Trophoblast cell (in vitro differentiated cells and primary cell): ENCODE data around the gene FGD3.

Source experiments
- DNase-seq, 2 donors: peaks; one replicate each; pipeline ENCODE4 v3.0.0-alpha.2; 2016
- H2AFZ ChIP-seq: 2 replicates; pipeline ENCODE4 v1.6.1; 2013; ENCODE audit warnings: low read length, moderate library complexity, mild to moderate bottlenecking; ENCODE audit not compliant: insufficient read depth, poor library complexity
- H2AK5ac ChIP-seq: 2 replicates; pipeline ENCODE4 v1.6.1; 2013; ENCODE audit warnings: mild to moderate bottlenecking, low read length
- H2BK120ac ChIP-seq: 2 replicates; pipeline ENCODE4 v1.6.1; 2013; ENCODE audit warnings: low read length, mild to moderate bottlenecking, moderate library complexity; ENCODE audit not compliant: insufficient read depth, poor library complexity
- H2BK12ac ChIP-seq: 2 replicates; pipeline ENCODE4 v1.6.1; 2013; ENCODE audit warnings: mild to moderate bottlenecking, low read length, moderate library complexity
- H2BK5ac ChIP-seq: 2 replicates; pipeline ENCODE4 v1.6.1; 2013; ENCODE audit warnings: low read length, low read depth, moderate library complexity, mild to moderate bottlenecking; ENCODE audit not compliant: poor library complexity
- H3K14ac ChIP-seq: 2 replicates; pipeline ENCODE4 v1.6.1; 2013; ENCODE audit warnings: mild to moderate bottlenecking, low read length
- H3K18ac ChIP-seq: 2 replicates; pipeline ENCODE4 v1.6.1; 2013; ENCODE audit warnings: mild to moderate bottlenecking, low read length
- H3K23ac ChIP-seq: 2 replicates; pipeline ENCODE4 v1.6.1; 2013; ENCODE audit warnings: low read length
- H3K27ac ChIP-seq: 2 replicates; pipeline ENCODE4 v1.5.1; 2013; ENCODE audit warnings: low read depth, mild to moderate bottlenecking, inconsistent platforms, low read length, moderate library complexity
- H3K27me3 ChIP-seq: 2 replicates; pipeline ENCODE4 v1.6.1; 2013; ENCODE audit warnings: inconsistent platforms, mild to moderate bottlenecking, low read length, moderate library complexity; ENCODE audit not compliant: insufficient read depth
- H3K36me3 ChIP-seq, 2 experiments: 1 replicate in 1 of 2; 2 replicates in 1 of 2; pipeline ENCODE4 v1.6.1; 2013; ENCODE audit warnings: low read length in 2 of 2, mild to moderate bottlenecking in 2 of 2, moderate library complexity in 1 of 2; ENCODE audit not compliant: insufficient read depth in 2 of 2, control insufficient read depth in 1 of 2
- H3K4ac ChIP-seq: 2 replicates; pipeline ENCODE4 v1.6.1; 2013; ENCODE audit warnings: low read depth, mild to moderate bottlenecking, low read length, moderate library complexity
- H3K4me1 ChIP-seq, 2 experiments: 1 replicate in 1 of 2; 2 replicates in 1 of 2; pipeline ENCODE4 v1.6.1; 2013; ENCODE audit warnings: low read length in 2 of 2, mild to moderate bottlenecking in 2 of 2, moderate library complexity in 1 of 2; ENCODE audit not compliant: insufficient read depth in 2 of 2, control insufficient read depth in 1 of 2
- H3K4me2 ChIP-seq: 2 replicates; pipeline ENCODE4 v1.6.1; 2013; ENCODE audit warnings: inconsistent platforms, mild to moderate bottlenecking, low read length, moderate library complexity
- H3K4me3 ChIP-seq: 2 replicates; pipeline ENCODE4 v1.5.1; 2013; ENCODE audit warnings: mild to moderate bottlenecking, low read depth, low read length, inconsistent platforms
- H3K79me1 ChIP-seq: one replicate; pipeline ENCODE4 v1.6.1; 2013; ENCODE audit warnings: low read length
- H3K79me2 ChIP-seq: 2 replicates; pipeline ENCODE4 v1.6.1; 2013; ENCODE audit warnings: low read length, mild to moderate bottlenecking; ENCODE audit not compliant: control insufficient read depth, insufficient read depth, poor library complexity
- H3K9ac ChIP-seq: 2 replicates; pipeline ENCODE4 v1.6.1; 2013; ENCODE audit warnings: mild to moderate bottlenecking, low read length
- H3K9me3 ChIP-seq: 2 replicates; pipeline ENCODE4 v1.6.1; 2013; ENCODE audit warnings: low read depth, mild to moderate bottlenecking, control low read depth, inconsistent platforms, low read length; ENCODE audit not compliant: insufficient read depth
- H4K12ac ChIP-seq: 2 replicates; pipeline ENCODE4 v1.6.1; 2013; ENCODE audit warnings: low read depth, mild to moderate bottlenecking, low read length, moderate library complexity
- H4K8ac ChIP-seq: 2 replicates; pipeline ENCODE4 v1.6.1; 2013; ENCODE audit warnings: low read depth, mild to moderate bottlenecking, low read length, moderate library complexity
- H4K91ac ChIP-seq: one replicate; pipeline ENCODE4 v1.6.1; 2013; ENCODE audit warnings: low read depth, mild to moderate bottlenecking, low read length, moderate library complexity
- WGBS: extraction: QIAGEN DNeasy Blood & Tissue Kit; methylation state at CpG from one replicate; pipeline ENCODE4 v1.1.7; 2013; ENCODE audit warnings: missing lambda C conversion rate; ENCODE audit not compliant: insufficient read length, insufficient coverage; ENCODE audit errors: extremely low coverage; 5-methylcytosine and 5-hydroxymethylcytosine counted together

The FGD3 gene

DNA sequence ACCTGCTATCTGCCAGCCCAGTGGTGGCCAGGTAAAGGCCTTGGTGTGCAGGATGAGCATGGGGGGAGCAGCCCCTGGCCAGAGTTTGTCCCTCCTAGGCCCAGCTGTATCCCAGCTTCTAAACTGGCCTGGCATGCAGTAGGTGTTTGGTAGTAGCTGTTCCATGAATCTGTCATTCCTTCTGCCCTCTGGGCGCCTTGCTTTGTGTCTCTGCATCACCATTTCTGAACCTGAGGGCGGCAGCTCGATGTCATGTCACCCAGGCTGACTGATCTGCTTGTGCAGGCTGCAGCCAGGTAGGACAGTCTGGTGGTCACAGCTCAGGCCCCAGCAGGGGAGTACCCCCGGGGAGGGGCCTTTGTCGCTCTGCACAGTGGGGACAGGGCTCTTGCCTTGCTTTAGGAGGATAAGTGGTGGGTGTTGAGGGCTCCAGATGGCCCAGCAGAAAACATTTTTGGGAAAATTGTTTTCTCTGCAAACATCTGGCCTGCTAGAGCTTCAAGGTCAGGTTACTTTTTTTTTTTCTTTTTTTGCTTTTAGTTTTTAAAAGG lies 106.5 kb downstream of the FGD3 start:
- H4K8ac ChIP-seq: no peak overlapping the region
- no peak overlapping the region for H2BK120ac ChIP-seq
- no peak overlapping the region for H3K27ac ChIP-seq
- no peak overlapping the region for H3K14ac ChIP-seq
- no peak overlapping the region for H3K4me3 ChIP-seq
- H3K27me3 ChIP-seq: no peaks in the 10 kb centered on the region
- H3K79me2 ChIP-seq: no peaks in the 10 kb centered on the region
- H2AFZ ChIP-seq: no peak overlapping the region
- no peak overlapping the region for H3K18ac ChIP-seq
- no peaks in the 10 kb centered on the region for H3K79me1 ChIP-seq
- no peak overlapping the region for H4K12ac ChIP-seq
- no peak overlapping the region for H2BK12ac ChIP-seq
- H2BK5ac ChIP-seq: no peak overlapping the region
- H3K4me2 ChIP-seq: no peak overlapping the region
- WGBS: no CpG with 5 or more reads among the region's 5 CpGs
- no peak overlapping the region for H4K91ac ChIP-seq
- H2AK5ac ChIP-seq: no peak overlapping the region
- H3K4me1 ChIP-seq: peaks cover 3 to 4% of the 10 kb centered on the region in 2 experiments
- no peak overlapping the region for H3K9ac ChIP-seq
- no peaks in the 10 kb centered on the region for H3K36me3 ChIP-seq
- H3K4ac ChIP-seq: no peak overlapping the region
- H3K23ac ChIP-seq: no peak overlapping the region
- no peaks in the 10 kb centered on the region for H3K9me3 ChIP-seq
- DNase-seq: no peak

DNA sequence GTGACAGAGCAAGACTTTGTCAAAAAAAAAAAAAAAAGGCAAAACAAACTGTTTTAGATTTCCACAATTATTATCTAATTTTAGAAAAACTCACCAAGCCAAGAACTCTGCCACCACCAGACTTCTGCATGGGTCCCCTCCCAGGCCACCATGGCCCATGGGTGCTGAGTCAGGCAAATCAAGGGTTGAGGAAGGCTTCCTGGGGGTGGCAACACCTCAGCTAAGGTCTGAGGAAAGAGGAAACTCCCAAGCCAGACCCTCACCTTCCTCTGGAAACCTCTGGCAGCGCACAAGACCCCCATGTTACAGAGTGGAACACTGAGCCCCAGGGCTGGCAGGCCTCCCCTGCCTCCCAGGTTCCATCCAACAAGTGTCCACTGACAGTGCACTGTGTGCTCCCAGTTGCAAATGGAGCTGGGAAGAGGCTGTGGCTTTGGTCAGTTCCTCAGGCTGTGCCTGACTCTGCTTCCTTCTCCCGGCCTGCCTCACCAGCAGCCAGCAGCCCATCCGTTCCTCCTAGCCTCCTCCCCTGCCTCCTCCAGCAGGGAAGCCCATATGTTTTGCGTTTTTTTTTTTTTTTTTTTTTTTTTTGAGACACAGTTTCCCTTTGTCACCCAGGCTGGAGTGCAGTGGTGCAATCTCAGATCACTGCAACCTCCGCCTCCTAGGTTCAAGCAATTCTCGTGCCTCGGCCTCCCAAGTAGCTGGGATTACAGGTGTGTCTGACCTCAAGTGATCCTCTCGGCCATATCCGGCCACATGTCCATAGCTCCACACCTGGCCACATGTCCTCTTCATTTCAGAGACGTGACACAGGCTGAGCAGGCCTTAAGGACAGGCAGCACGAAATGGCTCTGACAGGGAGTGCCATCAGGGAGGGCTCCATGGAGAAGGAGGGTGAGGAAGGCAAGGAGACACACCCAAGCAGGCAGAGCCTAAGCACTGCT lies 107.7 kb downstream of the FGD3 start:
- Histone ChIP-seq H3K36me3 (no peaks in the 10 kb centered on the region), H4K8ac (no peak overlapping the region), H2BK120ac (no peak overlapping the region), H4K91ac (no peak overlapping the region), H3K4ac (no peak overlapping the region), H3K27ac (no peak overlapping the region), H3K4me2 (no peak overlapping the region), H2AFZ (no peak overlapping the region), H4K12ac (no peak overlapping the region), H3K27me3 (no peaks in the 10 kb centered on the region), H3K4me3 (no peak overlapping the region), H2BK12ac (no peak overlapping the region), H3K9ac (no peak overlapping the region), H3K79me2 (no peaks in the 10 kb centered on the region), H3K18ac (no peak overlapping the region), H3K9me3 (no peaks in the 10 kb centered on the region), H3K4me1 (peaks cover 4 to 5% of the 10 kb centered on the region in 2 experiments), H2AK5ac (no peak overlapping the region), H3K14ac (no peak overlapping the region), H3K79me1 (no peaks in the 10 kb centered on the region), H2BK5ac (no peak overlapping the region), H3K23ac (no peak overlapping the region)
- no peak for DNase-seq
- WGBS: no CpG with 5 or more reads among the region's 11 CpGs

DNA sequence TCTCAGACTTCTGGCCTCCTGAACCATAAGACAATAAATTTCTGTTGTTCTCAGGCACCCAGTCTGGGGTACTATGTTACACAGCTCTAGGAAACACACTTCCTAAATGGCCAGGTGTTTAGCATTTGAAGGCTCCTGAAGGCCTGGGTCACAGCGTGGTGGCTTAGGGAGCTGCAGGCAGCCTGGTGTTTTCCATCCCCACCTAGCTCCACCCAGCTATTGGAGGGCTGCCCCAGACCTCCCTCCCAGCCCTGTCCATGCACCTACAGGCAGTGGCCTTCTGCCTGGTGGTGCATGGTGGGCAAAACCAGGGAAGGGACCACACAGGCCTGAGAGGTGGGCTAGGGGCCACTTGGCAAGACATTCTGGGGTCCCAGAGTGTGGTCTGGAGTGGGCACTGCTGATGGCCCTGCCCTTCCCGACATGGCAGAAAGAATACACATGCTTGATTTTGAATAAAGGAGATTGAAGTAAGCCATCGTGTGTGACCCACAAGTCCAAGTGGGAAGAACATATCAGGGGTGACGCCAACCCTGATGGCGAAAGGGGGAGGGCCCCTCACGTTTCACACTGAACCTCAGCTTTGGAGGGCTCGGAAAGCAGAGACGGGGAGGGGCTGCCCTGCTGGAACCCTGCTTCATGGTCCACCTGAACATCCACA lies 109.8 kb downstream of the FGD3 start:
- Histone ChIP-seq H2AK5ac (no peak overlapping the region), H3K4me1 (peaks cover 4 to 5% of the 10 kb centered on the region in 2 experiments), H3K9me3 (no peaks in the 10 kb centered on the region), H3K79me1 (no peaks in the 10 kb centered on the region), H2BK12ac (no peak overlapping the region), H3K4me3 (no peak overlapping the region), H3K9ac (no peak overlapping the region), H3K14ac (no peak overlapping the region), H4K8ac (no peak overlapping the region), H3K79me2 (no peaks in the 10 kb centered on the region), H4K91ac (no peak overlapping the region), H2BK5ac (no peak overlapping the region), H3K4me2 (no peak overlapping the region), H2AFZ (no peak overlapping the region), H3K4ac (no peak overlapping the region), H3K18ac (no peak overlapping the region), H3K23ac (no peak overlapping the region), H3K36me3 (no peaks in the 10 kb centered on the region), H2BK120ac (no peak overlapping the region), H4K12ac (no peak overlapping the region), H3K27me3 (no peaks in the 10 kb centered on the region), H3K27ac (no peak overlapping the region)
- no peak for DNase-seq
- WGBS: no CpG with 5 or more reads among the region's 8 CpGs

DNA sequence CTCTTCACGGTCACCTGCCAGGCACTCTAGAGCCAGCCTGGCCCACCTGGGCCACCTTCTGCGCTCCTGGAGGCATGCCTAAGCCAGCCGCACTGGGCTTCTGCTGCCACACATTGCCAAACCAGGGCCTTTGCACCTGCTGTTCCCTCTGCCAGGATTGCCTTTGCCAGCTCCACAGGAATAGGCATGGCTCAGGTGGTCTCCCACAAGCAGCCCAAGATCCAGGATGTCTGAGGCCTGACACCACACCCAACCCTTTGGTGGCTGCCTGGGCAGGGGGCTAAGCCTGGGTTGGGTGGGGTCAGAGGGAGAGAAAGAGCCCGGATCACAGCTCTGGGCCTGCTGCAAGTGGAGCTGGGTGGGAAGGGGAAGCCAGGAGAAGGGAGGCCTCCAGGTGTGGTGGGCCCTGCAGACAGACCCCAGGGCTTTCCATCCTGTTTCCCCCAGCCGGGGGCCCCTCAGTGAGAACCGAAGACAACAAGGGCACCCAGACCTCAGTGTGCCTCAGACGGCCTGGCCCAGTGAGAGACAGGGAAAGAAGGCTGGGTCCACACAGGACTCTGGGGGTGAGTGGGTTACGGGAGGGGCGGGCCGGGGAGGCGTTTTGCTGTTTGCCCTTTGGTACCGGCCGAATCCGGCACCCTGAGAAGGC lies 110.5 kb downstream of the FGD3 start:
- Histone ChIP-seq H3K4me2 (no peak overlapping the region), H2AK5ac (no peak overlapping the region), H3K27ac (no peak overlapping the region), H3K23ac (no peak overlapping the region), H2BK5ac (no peak overlapping the region), H3K79me2 (no peaks in the 10 kb centered on the region), H2BK12ac (no peak overlapping the region), H2BK120ac (no peak overlapping the region), H3K36me3 (no peaks in the 10 kb centered on the region), H4K91ac (no peak overlapping the region), H3K4ac (no peak overlapping the region), H3K9me3 (no peaks in the 10 kb centered on the region), H4K8ac (no peak overlapping the region), H3K79me1 (no peaks in the 10 kb centered on the region), H2AFZ (no peak overlapping the region), H4K12ac (no peak overlapping the region), H3K4me1 (peaks cover 4 to 5% of the 10 kb centered on the region in 2 experiments), H3K18ac (no peak overlapping the region), H3K14ac (no peak overlapping the region), H3K4me3 (no peak overlapping the region), H3K9ac (no peak overlapping the region), H3K27me3 (no peaks in the 10 kb centered on the region)
- no CpG with 5 or more reads among the region's 14 CpGs for WGBS
- DNase-seq: no peak
